HG02884 (cell line): ENCODE data around the gene MMP1.

ENCODE experiments used
- ATAC-seq: cut with Tn5 transposase; IDR thresholded peaks from one replicate; pipeline ENCODE4 v1.9.1; 2021; ENCODE audit warnings: mild to moderate bottlenecking, moderate library complexity; ENCODE audit not compliant: unreplicated experiment

The MMP1 gene

GRCh38 chr11:102798012-102798746 lies at the start of gene MMP1:
Gene MMP1, minus strand, starts transcription at chr11:102798160. Its CDS starts 68 bp downstream, at chr11:102798092.
- ATAC-seq, result no peak

- ATAC-seq, result no peak
Measured at GRCh38 chr11:102846292-102846691, 48.3 kb upstream of the MMP1 start.

- ATAC-seq, result no peak
Measured at GRCh38 chr11:102843489-102843888, 45.5 kb upstream of the MMP1 start, which contains the start of gene MMP3. Gene MMP3, minus strand, starts transcription at chr11:102843609. Its CDS starts 63 bp downstream, at chr11:102843546.

- ATAC-seq, result no peak
Measured at GRCh38 chr11:102842930-102843329, 45.0 kb upstream of the MMP1 start.

- ATAC-seq, result no peak
Measured at GRCh38 chr11:102840018-102840417, 42.1 kb upstream of the MMP1 start.

- ATAC-seq, result no peak
Measured at GRCh38 chr11:102837646-102838045, 39.7 kb upstream of the MMP1 start.

- ATAC-seq, result no peak
Measured at GRCh38 chr11:102837156-102837555, 39.2 kb upstream of the MMP1 start.

- ATAC-seq, result no peak
Measured at GRCh38 chr11:102836290-102836875, 38.4 kb upstream of the MMP1 start.

- no peak for ATAC-seq
Measured at GRCh38 chr11:102833731-102834130, 35.8 kb upstream of the MMP1 start.

GRCh38 chr11:102832612-102833011 lies 34.7 kb upstream of the MMP1 start:
- no peak for ATAC-seq

- peak; percentile 45 for ATAC-seq
Measured at GRCh38 chr11:102831489-102832440, 33.8 kb upstream of the MMP1 start.

- ATAC-seq, result no peak
Measured at GRCh38 chr11:102831128-102831488, 33.1 kb upstream of the MMP1 start.

- no peak for ATAC-seq
Measured at GRCh38 chr11:102830001-102830727, 32.2 kb upstream of the MMP1 start.

GRCh38 chr11:102829316-102830000 lies 31.5 kb upstream of the MMP1 start:
- no peak for ATAC-seq

- ATAC-seq, result no peak
Measured at GRCh38 chr11:102824556-102824955, 26.6 kb upstream of the MMP1 start.

GRCh38 chr11:102819491-102819890 lies 21.5 kb upstream of the MMP1 start:
- ATAC-seq, result no peak

- no peak for ATAC-seq
Measured at GRCh38 chr11:102813484-102813883, 15.5 kb upstream of the MMP1 start.

GRCh38 chr11:102812188-102812587 lies 14.2 kb upstream of the MMP1 start:
- no peak for ATAC-seq

- ATAC-seq, result no peak
Measured at GRCh38 chr11:102810950-102811660, 13.1 kb upstream of the MMP1 start.

GRCh38 chr11:102809971-102810370 lies 12.0 kb upstream of the MMP1 start:
- ATAC-seq, result no peak
